OCI-LY3 (cell line): ENCODE results near the gene PPP1R1C.

Experiments
- CTCF ChIP-seq: fragments of 200-600, 300-600 bp; sonication (generic); IDR thresholded peaks from 2 replicates; pipeline ENCODE4 v1.5.1; 2014; ENCODE audit warnings: antibody characterized with exemption, low read length, low read depth
- EZH2phosphoT487 ChIP-seq: fragments of 200-600 bp; shearing (Covaris generic); IDR thresholded peaks from 2 replicates; pipeline ENCODE4 v1.6.1; 2018; ENCODE audit warnings: antibody characterized with exemption, mixed run types, low read depth

DNA sequence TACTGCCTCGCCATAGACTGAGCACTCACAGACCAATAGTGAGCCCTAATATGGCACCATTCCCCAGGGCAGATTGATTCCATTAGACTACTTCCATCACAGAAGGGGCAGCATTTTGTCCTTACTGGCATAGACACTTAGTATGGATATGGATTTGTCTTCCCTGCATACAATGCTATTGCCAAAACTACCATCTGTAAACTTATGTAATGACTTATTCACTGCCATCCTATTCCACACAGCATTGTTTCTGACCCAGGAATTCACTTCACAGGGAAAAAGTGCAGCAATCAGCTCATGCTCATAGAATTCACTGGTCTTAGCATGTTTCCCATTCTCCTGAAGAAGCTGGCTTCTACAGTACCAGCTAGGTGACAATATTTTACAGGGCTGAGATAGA is 179.0 kb downstream of the PPP1R1C start:
- no peak for TF ChIP-seq CTCF
- TF ChIP-seq EZH2phosphoT487, result no peak
